Mucosa of gallbladder (tissue), 1 donor: ENCODE data around the gene PCDHGA1. TPM values are rescaled to one million over a fixed set of nuclear protein-coding genes. Genes with fewer than 3 reads are reported as not detected.

Experiments used
- DNase-seq: peaks from one replicate; pipeline ENCODE4 v3.0.0-alpha.2; 2020; ENCODE audit warnings: low spot score
- total RNA-seq: library from RNA; stranded (reverse); gene quantifications from one replicate; pipeline ENCODE4 v1.2.1, GENCODE V29; 2021
- donor health status: DM: no; HTN: no; CAD: no.

The PCDHGA1 gene
- total RNA-seq, 1 donor from 2014 or later, result 0.72 TPM

DNA sequence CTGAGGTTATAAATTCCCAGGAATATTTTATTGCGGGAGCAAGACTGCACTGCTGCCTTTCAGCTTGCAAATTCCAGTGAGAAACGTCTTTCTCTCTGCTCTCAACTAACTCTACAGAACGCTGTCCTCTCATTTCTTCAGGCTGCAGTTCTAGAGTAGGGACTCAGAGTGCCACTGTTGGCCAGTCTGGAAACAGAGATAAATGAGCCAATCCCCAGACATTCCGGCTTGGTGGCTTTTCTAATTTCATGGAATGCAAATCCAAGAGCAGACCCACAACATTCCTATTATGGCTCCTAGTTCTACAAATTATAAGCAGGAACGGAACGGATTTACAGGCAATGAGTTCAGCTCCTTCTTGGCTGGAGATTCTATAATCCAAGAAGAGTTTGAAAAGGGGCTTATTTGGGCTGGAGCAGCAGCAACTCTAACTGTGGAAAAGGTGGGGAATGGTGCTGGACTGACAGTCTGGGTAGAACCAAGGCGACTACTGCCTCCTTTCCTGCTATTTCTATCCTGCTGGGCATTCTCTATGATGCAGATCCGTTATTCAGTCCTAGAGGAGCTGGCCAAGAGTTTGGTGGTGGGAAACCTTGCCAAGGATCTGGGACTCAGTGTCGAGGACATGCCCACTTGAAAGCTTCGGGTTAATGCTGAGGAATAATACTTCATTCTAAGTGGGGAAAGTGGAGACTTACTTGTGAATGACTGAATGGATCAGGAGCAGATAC, 109.3 kb downstream of the PCDHGA1 start:
- DNase-seq, result no peak

DNA sequence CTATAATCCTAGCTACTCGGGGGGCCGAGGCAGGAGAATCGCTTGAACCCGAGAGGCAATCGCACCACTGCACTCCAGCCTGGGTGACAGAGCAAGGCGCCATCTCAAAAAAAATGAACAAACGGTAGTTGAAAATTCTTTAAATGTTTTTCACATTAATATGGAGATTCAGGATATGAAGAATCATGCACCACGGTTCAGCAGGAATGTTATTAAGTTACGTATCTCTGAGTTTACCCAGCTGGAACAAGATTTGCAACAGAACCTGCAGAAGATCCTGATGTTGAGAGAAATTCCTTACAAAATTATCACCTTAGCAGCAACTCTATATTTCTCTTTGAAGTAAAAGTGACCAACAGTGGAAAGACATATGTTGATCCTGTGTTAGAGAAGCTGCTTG, 110.0 kb downstream of the PCDHGA1 start:
- no peak for DNase-seq

DNA sequence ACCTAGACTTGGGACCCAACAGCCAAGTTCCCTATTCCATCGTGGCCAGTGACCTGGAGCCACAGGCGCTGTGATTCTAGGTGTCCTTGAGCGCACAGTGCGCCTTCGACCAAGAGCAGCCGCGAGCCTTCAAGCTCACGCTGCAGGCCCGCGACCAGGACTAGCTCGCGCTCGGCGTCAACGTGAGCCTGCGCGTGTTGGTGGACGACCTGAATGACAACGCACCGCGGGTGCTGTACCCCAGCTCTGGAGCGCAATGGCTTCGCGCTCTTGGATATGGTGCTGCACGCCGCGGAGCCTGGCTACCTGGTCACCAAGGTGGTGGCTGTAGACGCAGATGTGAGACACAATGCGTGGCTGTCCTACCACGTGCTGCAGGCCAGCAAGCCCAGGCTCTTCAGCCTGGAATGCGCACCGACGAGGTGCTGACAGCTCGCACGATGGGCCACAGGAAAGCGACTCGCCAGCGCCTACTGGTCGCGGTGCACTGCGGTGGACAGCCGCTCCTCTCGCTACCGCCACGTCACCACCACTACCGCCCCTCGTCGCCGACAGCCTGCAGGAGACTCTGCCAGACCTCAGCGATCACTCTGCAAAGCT, 111.4 kb downstream of the PCDHGA1 start:
- no peak for DNase-seq

DNA sequence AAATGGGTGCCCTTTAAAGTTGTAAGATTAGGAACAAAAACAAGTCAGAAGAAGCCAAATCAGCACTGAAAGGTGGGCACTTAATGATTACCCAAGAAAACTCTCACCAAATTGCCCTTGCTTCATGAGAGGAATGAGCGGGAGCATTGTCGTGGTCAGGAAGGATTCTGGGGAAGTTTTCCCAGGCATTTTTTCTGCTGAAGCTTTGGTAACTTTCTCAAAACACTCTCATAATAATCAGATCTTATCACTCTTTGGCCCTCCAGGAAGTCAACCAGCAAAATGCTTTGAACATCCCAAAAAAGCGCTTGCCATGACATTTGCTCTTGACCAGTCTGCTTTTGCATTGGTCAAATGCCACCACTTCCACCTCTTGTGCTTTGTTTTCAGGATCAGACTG, 135.0 kb downstream of the PCDHGA1 start:
- no peak for DNase-seq

DNA sequence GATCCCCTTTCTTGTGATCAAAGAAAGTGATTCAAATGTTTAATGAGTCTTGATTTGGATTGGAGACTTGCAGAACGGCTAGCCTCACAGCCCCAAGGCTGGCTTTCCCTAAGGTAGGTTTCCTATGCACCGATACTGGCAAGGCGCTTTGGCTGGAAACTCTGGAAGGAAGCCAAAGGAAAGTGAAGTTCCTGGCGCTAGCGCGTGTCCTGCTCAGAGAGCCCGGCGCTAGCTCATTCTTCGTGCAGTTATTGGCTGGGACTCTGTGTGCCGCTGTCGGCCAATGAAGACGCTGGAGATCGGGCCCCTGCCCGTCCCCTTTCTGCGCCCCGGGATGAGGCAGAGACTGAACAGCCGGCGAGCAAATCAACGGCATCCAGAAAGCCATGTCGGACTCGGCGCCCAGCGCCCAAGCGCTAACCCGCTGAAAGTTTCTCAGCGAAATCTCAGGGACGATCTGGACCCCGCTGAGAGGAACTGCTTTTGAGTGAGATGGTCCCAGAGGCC, 145.4 kb downstream of the PCDHGA1 start, which contains the start of gene PCDHGC3:
PCDHGC3 (plus strand) TSS at position 342 of the 507 bp plus-strand sequence; CDS start at position 493, 151 bp downstream.
- peak; percentile 93 for DNase-seq

DNA sequence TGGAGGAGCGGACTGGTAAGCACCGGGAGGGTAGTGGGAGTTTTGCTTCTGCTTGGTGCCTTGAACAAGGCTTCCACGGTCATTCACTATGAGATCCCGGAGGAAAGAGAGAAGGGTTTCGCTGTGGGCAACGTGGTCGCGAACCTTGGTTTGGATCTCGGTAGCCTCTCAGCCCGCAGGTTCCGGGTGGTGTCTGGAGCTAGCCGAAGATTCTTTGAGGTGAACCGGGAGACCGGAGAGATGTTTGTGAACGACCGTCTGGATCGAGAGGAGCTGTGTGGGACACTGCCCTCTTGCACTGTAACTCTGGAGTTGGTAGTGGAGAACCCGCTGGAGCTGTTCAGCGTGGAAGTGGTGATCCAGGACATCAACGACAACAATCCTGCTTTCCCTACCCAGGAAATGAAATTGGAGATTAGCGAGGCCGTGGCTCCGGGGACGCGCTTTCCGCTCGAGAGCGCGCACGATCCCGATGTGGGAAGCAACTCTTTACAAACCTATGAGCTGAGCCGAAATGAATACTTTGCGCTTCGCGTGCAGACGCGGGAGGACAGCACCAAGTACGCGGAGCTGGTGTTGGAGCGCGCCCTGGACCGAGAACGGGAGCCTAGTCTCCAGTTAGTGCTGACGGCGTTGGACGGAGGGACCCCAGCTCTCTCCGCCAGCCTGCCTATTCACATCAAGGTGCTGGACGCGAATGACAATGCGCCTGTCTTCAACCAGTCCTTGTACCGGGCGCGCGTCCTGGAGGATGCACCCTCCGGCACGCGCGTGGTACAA, 146.0 kb downstream of the PCDHGA1 start:
- DNase-seq, result peak; percentile 64

DNA sequence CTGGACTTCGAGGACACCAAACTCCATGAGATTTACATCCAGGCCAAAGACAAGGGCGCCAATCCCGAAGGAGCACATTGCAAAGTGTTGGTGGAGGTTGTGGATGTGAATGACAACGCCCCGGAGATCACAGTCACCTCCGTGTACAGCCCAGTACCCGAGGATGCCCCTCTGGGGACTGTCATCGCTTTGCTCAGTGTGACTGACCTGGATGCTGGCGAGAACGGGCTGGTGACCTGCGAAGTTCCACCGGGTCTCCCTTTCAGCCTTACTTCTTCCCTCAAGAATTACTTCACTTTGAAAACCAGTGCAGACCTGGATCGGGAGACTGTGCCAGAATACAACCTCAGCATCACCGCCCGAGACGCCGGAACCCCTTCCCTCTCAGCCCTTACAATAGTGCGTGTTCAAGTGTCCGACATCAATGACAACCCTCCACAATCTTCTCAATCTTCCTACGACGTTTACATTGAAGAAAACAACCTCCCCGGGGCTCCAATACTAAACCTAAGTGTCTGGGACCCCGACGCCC, 146.8 kb downstream of the PCDHGA1 start:
- no peak for DNase-seq

DNA sequence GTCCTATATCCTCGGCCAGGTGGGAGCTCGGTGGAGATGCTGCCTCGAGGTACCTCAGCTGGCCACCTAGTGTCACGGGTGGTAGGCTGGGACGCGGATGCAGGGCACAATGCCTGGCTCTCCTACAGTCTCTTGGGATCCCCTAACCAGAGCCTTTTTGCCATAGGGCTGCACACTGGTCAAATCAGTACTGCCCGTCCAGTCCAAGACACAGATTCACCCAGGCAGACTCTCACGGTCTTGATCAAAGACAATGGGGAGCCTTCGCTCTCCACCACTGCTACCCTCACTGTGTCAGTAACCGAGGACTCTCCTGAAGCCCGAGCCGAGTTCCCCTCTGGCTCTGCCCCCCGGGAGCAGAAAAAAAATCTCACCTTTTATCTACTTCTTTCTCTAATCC, 147.5 kb downstream of the PCDHGA1 start:
- no peak for DNase-seq

DNA sequence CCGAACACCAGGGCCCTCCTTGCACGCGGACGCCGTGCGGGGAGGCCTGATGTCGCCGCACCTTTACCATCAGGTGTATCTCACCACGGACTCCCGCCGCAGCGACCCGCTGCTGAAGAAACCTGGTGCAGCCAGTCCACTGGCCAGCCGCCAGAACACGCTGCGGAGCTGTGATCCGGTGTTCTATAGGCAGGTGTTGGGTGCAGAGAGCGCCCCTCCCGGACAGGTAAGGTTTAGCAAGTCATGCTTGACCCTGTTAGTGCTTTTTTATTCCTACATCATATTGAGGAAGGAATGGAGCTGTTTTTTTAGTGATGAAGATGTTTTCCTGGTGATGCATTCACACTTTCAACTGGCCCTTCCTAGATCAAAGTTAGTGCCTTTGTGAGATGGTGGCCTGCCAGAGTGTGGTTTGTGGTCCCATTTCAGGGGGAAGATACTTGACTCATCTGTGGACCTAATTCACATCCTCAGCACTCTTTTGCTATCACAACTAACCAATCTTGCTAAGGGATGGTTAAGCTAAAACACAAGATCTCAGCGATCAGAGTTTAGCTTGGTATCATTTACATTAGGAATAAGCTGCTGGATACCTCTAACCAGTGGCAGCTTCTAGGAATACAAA, 148.1 kb downstream of the PCDHGA1 start:
- DNase-seq, result peak; percentile 77

DNA sequence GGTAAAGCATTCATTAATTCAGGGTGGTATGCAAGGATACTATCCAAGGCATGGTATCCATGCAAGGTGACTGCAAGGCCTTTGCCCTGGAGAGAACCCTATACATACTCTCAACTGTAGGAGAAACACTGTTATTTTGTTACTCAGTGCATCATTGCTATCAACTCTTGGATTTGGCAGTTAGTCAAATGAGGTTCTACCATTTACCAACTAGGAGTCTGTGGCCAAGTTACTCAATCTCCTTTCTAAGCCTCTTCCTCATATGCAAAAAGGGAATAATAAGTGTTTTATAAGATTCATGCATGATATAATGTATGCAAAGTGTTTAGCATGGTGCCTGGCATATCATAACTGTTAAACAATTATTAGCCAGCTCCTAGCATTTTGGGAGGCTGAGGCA, 149.5 kb downstream of the PCDHGA1 start:
- no peak for DNase-seq

DNA sequence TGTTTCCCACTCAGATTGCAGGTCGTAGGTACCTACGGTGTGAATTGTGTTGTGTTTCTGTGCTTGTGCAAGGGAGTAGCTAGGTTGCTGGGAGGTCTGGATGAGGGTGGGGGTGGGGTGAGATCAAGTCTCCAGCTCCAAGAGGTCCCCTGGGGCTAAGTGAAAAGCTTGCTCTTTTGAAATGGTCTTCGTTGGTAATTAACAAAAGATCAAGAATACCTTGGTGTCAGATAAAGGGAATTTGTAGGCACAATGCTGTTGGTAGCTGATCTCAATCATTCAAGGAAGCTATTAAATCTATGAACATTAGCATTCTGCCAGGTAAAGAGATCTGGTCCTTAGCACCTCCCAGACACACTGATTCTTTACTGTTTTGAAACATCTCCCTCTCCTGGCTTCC, 153.6 kb downstream of the PCDHGA1 start:
- no peak for DNase-seq

DNA sequence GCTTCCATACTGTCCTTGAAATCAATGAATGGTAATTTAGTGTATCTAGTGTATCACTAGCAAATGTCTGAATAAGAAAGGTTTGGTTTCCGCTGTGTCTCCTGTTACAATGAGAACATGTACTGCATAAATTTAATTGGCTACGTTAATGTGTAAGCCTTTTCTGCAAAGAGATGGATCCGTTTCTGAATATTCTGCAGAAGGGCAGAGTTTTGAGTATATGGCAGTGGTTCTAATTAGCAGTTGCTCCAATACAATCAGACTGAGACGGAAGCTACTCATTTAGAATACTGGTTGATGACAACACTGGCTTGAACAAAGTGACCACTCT, 154.0 kb downstream of the PCDHGA1 start:
- DNase-seq, result no peak

DNA sequence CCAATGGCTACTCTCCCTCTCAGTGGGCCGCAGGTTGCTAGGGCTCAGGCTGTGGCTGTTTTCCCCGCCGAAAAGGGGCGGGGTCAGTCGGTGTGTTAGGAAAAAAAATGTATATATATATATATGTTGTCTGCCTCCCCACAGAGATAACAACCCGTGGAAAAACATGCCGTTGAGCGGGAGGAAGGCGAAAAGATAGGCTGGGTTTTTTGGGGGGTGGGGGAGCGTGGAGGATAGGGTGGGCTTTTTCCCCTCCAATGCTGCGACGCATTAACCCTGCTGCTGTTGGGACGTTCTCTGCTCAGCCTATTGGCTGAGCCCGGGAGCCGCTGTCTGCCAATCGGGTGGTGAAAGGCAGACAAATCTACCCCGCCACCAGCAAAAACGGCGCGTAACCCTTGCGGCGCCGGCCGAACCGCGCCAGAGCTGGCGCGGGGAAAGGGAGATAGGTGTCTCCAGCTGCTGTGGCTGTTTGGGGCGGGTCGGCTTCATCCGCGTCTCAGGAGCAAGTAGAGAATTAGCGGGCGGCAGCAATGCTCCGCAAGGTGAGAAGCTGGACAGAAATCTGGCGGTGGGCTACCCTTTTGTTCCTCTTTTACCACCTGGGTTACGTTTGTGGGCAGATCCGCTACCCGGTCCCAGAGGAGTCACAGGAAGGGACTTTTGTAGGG, 154.5 kb downstream of the PCDHGA1 start, which contains the start of gene PCDHGC4:
PCDHGC4 (plus strand) TSS at position 390 of the 671 bp plus-strand sequence; CDS start at position 534, 144 bp downstream.
- DNase-seq, result no peak

DNA sequence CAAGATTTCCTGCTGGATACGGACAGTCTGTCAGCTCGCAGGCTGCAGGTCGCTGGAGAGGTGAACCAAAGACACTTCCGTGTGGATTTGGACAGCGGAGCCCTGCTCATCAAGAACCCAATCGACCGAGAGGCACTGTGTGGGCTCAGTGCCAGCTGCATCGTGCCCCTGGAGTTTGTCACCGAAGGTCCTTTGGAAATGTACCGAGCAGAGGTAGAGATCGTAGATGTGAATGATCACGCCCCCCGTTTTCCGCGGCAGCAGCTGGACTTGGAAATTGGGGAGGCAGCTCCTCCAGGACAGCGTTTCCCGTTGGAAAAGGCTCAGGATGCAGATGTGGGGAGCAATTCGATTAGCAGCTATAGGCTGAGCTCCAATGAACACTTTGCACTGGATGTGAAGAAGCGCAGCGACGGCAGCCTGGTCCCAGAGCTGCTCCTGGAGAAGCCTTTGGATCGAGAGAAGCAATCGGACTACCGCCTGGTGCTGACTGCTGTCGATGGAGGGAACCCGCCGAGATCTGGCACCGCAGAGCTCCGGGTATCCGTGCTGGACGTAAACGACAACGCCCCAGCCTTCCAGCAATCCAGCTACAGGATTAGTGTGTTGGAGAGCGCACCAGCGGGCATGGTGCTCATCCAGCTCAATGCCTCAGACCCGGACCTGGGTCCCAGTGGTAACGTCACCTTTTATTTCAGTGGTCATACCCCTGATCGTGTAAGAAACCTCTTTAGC, 155.2 kb downstream of the PCDHGA1 start:
- DNase-seq, result no peak

DNA sequence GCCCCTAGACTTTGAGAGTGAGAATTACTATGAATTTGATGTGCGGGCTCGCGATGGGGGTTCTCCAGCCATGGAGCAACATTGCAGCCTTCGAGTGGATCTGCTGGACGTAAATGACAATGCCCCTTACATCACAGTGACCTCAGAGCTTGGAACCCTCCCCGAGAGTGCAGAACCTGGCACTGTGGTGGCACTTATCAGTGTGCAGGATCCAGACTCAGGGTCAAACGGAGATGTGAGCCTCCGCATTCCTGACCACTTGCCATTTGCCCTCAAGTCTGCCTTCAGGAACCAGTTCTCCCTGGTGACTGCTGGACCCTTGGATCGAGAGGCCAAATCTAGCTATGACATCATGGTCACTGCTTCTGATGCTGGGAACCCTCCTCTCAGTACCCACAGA, 155.8 kb downstream of the PCDHGA1 start:
- DNase-seq, result no peak

DNA sequence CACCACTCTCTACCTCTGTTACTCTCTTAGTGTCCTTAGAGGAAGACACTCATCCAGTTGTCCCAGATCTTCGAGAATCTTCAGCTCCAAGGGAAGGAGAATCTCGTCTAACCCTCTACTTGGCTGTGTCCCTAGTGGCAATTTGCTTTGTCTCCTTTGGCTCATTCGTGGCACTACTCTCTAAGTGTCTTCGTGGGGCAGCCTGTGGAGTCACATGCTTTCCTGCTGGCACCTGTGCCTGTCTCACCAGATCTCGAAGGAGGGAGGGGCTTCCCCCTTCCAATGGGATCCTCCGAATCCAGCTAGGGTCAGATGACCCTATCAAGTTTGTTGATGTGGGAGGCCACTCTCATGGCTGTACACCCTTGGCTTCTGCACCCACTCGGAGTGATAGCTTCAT, 156.8 kb downstream of the PCDHGA1 start:
- no peak for DNase-seq

DNA sequence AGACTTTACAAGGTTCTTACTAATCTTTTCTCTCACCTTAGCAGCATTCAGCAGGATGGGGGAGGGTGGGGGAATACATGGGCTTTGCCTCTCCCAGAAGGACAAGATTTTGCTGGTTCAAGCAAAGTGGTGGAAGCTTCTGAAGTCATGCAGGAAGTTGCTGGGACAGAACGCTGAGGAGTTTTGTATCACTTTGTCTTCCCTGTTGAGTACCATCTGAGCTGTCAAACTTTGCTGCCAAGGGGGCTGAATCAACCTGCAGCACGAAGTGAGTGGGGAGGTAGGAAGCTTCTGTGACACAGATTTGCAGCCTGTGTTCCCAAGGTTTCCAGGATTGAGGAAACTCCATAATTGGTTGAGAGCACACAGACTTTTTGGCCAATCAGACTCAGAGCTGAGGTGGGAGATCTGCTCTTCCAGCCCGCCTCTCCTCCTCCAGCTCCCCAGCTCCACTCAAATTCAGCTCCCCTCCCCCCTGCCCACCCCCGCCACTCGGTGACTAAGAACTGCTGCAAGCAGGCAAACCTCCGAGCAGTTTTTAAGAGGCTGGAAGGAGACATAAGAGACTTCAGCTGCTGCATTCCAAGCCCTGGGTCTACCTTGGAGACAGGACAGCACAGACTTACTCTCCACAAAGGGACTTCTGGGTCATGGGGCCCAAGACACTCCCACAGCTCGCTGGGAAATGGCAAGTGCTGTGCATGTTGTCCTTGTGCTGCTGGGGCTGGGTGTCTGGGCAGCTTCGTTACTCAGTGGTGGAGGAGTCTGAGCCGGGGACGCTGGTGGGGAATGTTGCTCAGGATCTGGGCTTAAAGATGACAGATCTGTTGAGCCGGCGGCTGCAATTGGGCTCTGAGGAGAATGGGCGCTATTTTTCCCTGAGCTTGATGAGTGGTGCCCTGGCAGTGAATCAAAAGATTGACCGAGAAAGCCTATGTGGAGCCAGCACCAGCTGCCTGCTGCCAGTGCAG, 158.6 kb downstream of the PCDHGA1 start, which contains the start of gene PCDHGC5:
PCDHGC5 (plus strand) TSS at position 491 of the 971 bp plus-strand sequence; CDS start at position 651, 160 bp downstream.
- no peak for DNase-seq

DNA sequence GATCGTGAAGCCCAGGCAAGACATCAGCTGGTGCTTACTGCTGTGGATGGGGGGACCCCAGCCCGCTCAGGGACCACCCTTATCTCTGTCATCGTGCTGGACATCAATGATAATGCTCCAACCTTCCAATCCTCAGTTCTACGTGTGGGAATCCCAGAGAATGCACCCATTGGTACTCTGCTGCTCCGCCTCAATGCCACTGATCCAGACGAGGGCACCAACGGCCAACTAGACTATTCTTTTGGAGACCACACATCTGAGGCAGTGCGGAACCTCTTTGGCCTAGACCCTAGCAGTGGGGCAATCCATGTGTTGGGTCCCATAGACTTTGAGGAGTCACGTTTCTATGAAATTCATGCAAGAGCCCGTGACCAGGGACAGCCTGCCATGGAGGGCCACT, 159.5 kb downstream of the PCDHGA1 start:
- no peak for DNase-seq

DNA sequence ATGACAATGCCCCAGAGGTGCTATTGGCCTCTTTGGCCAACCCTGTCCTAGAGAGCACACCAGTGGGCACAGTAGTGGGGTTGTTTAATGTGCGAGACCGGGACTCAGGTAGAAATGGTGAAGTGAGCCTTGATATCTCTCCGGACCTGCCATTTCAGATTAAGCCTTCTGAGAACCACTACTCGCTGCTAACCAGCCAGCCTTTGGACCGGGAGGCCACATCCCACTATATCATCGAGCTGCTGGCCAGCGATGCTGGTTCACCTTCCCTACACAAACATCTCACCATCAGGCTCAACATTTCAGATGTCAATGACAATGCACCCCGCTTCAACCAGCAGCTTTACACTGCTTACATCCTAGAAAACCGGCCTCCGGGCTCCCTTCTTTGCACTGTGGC, 160.0 kb downstream of the PCDHGA1 start:
- no peak for DNase-seq
